Measurements from ENCODE around the gene MUL1.
"Not testable (repeated sequence)": the region's sequence is repeated elsewhere in the genome, so short reads cannot be mapped to it uniquely, and the experiment has no call there.

The MUL1 gene

DNA sequence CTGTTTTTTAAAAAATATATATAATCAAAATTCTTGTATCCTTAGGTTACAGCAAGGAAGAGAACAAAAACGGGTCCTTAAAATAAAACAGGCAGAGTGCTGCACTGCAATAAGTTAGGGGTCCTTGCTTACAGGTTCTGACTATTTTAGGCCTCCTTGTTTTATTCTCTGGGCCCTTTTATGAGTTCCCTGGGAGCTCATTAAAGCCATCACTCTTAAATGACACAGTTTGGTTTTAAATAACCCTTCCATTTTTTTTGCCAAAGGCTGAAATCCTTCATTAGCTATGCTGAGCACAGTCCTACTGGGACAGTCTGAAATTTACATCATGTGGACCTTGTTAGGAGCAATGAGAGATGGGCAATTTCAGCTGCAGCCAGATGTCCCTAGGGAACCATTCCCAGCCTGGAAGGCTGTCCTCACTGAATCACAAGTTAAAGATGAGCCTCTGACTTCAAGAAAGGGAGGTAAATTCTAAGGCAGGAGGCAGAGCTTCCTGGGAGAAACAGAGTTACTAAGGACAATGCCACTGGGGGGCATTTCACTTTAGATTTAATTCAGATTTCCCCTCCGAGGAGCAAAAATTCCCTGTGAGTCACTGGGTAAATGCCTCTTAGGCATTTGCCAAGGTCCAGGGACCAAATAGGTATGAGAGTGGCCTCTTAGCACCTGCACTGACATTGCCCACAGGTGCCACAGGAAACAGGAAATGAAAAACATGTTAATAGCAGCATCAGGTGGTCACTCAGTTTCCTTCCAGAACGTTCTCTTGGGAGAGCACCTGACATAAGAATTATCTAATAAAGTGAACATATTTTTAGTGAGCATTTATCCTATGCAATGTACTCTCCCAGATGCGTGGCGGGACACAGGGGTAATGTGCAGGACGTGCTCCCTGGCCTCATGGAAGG is 3.8 kb upstream of the MUL1 start:
- DNase-seq (ENCODE audit: low spot score): peak; percentile 53

- DNase-seq (ENCODE audit: low spot score): no peak
Observed at GRCh38 chr1:20508411-20508771, 440 bp upstream of the MUL1 start.

- DNase-seq (ENCODE audit: low spot score): peak; percentile 61
Observed at GRCh38 chr1:20507248-20507563, 745 bp downstream of the MUL1 start.

- no peak for DNase-seq (ENCODE audit: low spot score)
Observed at GRCh38 chr1:20505488-20505887, 2.5 kb downstream of the MUL1 start.

DNA sequence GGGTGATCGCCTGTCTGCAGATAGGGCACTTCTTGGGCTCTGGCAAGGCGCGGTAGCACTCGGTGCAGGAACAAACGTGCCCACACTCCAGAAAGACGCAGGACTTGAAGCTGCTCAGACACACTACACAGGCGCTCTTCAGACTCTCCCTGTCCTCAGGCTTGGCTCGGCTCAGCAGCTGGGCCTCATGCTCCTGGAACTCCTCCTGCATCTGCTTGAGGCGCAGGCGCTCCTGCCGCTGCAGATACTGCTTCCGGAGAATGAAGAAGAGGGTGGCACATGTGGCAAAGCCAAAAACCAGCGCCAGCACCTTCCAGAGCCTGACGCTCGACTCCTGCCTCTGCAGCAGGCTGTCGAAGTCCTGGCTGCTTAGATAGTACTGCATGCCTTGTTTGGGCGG is 7.2 kb downstream of the MUL1 start:
- no peak for DNase-seq (ENCODE audit: low spot score)

DNA sequence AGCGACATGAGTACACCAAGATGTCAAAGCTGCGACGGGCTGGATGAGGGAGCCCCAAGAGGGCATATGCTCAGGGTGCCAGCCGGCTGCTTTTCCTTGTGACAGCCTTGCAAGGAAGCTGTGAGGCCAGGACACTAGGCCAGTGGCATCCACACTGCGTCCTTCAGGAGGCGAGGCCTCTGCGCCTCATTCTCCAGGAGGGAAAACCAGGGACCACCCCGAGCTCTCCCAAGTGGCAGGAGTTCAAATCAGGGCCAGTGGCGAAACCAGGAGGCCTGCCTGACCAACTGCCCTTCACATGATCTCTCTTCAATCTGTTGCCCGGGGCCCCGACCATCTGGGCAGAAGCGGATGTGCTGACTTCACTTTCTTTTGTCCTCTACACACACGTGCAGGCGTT is 8.2 kb downstream of the MUL1 start:
- DNase-seq (ENCODE audit: low spot score): no peak

DNA sequence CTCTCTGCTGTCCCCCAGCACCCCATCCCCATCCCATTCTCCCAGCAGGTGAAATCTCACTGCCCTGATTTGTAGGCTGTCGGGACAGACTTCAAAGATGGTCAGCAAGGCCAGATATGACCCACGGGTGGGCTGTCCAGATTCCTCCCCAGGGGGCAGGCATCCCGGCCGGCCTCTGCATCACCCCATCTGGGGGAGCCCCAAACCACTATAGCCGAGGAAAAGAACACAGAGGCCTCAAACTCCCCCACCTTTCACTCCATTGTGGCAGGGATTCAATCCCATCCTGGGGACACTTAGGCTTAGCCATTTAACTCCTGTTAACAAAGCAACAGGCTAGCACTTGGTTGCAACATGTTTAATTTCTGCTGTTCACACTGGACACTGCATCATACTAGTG is 8.8 kb downstream of the MUL1 start:
- no peak for DNase-seq (ENCODE audit: low spot score)

- no peak for DNase-seq (ENCODE audit: low spot score)
Observed at GRCh38 chr1:20498116-20498515, 9.8 kb downstream of the MUL1 start.

DNA sequence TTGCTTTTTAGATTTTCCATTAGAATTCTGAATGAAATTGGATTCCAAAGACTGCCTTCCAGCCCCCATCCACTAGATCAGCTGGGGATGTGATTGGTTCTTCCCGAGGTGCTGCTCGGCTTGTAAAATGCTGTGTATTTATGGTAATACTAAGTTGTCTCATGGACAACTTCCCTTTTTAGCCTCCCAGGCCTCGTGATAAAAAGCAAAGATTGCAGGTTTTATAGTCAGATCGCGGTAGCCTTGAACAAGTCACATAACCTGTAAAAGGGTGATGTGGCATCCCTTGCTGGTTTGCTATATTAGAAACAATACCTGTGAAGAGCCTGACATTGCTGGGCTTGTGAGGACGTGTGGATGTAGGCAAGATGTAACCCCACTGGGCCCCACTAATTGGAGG is 10.4 kb downstream of the MUL1 start:
- no peak for DNase-seq (ENCODE audit: low spot score)

GRCh38 chr1:20496725-20497383 is 11.1 kb downstream of the MUL1 start:
- DNase-seq (ENCODE audit: low spot score): not testable (repeated sequence)

DNA sequence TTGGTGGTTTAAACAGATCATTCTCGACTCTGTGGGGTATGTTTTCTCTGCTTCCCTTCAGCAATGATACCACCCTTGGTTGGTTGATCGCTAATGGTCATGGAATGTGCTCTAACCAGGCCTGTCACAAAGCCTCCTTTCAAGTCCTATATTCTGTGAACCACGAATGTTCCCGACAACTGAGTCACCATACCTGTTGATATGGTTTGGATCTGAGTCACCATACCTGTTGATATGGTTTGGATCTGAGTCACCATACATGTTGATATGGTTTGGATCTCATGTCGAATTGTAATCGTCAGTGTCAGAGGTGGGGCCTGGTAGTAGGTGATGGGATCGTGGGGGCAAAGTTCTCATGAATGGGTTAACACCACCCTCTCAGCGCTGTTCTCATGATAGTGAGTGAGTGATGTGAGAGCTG is 11.7 kb downstream of the MUL1 start:
- DNase-seq (ENCODE audit: low spot score): no peak

DNA sequence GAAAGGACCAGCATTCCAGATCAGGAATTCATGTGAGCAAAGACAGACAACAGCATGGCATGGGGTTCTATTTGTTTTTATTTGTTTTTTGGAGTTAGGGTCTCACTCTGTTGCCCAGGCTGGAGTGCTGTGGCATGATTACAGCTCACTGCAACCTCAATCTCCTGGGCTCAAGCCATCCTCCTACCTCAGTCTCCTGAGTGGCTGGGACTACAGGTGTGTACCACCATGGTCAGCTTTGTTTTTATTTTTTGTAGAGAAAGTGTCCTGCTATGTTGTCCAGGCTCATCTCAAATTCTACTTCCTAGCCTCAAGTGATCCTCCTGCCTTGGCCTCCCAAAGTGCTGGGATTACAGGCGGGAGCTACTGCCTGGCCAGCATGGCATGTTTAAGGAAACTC is 12.3 kb downstream of the MUL1 start:
- DNase-seq (ENCODE audit: low spot score): no peak

GRCh38 chr1:20494609-20495311 is 13.2 kb downstream of the MUL1 start:
- DNase-seq (ENCODE audit: low spot score): no peak

DNA sequence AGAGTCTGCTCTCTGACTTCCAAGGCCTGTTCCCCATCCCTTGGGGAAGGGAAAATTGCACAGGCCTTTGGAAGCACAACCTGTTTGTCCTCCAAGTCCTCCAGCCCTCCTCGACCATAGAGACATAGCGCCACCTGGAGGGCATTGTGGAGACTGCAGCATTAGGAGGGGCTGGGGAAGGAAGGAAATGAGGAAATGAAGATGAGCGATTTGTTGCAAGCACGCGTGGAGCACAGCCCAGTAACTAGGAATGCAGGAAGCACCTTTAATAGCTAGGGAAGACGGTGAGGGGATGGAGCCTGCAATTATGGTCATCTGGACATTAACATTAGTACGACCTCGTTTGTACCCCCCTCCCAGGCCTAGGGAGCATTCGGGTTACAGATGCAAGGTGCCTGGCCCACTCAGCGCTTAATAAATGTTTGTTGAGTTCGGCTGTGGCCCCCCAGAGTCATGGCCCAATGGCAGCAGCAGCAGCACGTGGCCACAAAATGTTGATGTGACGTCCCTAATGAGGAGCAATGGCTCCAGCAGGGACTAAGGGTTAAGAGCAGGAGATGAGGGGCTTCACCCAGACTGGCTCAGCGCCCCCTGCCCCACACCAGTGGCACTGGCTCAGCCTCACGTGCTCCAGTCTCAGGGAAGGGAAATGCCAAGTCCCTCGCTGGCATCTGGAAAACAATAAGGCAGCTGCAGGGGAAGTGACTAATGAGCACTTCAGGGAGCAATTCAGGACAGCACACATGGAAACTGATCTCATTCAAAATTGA is 13.9 kb downstream of the MUL1 start:
- peak; percentile 83 for DNase-seq (ENCODE audit: low spot score)

GRCh38 chr1:20493309-20493708 is 14.6 kb downstream of the MUL1 start:
- no peak for DNase-seq (ENCODE audit: low spot score)

DNA sequence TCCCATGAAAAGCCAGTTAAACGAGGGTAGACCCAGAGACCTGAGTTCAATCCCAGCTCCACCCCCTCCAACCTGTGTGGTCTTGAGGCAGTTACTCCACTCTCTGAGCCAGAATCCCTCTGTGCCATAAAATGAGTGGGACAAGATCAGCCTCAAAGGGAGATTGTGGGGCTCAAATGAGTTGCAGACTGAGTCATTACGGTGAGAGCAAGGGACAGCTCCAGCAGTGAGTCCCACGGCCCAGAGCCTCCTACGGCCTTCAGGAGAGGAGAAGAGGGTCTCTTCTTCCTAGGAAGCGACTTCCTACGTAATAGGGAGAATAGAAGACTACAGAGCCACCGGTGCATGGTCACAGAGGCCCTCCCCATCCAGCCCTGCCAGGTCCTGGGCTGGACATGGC is 15.2 kb downstream of the MUL1 start:
- no peak for DNase-seq (ENCODE audit: low spot score)

GRCh38 chr1:20491866-20492265 is 16.1 kb downstream of the MUL1 start:
- no peak for DNase-seq (ENCODE audit: low spot score)

- DNase-seq (ENCODE audit: low spot score): no peak
Observed at GRCh38 chr1:20491178-20491577, 16.8 kb downstream of the MUL1 start.

DNA sequence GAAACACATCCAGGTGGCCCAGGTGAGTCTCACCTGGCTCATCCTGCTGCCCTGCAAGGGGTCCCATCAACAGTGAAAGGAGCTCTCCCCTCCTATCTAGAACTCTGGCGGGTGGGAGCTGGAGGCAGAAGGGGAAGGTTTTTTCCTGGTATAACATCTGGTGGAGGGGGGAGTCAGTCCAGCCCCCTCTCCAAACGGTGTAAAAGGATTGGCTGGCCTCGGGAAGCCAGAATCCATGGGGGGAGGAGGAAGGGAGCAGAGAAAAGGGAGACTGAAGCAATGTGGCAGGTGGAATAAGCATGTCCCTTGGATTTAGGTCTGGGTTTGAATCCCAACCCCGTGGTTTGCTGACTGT is 20.7 kb downstream of the MUL1 start:
- no peak for DNase-seq (ENCODE audit: low spot score)

GRCh38 chr1:20486457-20487235 is 21.3 kb downstream of the MUL1 start:
- DNase-seq (ENCODE audit: low spot score): no peak

Measured in germinal center (tissue), 1 donor.